A549 (cell line): Measurements from ENCODE around the gene QRFPR. TPM values are rescaled to one million over a fixed set of nuclear protein-coding genes. Genes with fewer than 3 reads are reported as not detected.

Experiments
- ATAC-seq, 2 experiments: fragments of 200-7000 bp in 1 of 2; fragments of >200 bp in 1 of 2; cut with Nextera tagmentation in 1 of 2; cut with Tn5 transposase in 1 of 2; 3 replicates each; pipeline versions ENCODE4 v1.8.0 to v1.9.1; 2018 to 2020; ENCODE audit warnings: mild to moderate bottlenecking in 1 of 2, moderate library complexity in 1 of 2
- CTCF ChIA-PET: fragments of 300-600 bp; sonication (Branson Sonifier 250); formaldehyde crosslinking; extraction: SDS; loops from one replicate; lab custom pipeline; 2021; ENCODE audit warnings: antibody characterized with exemption, inconsistent platforms; lab: Yijun Ruan, JAX
- POLR2A ChIA-PET: fragments of 350-600 bp; formaldehyde crosslinking; extraction: SDS; loops from one replicate; lab custom pipeline; 2021; ENCODE audit warnings: antibody characterized with exemption, inconsistent platforms; lab: Yijun Ruan, JAX
- DNase-seq, 2 experiments: peaks; one replicate each; pipeline versions ENCODE4 v3.0.0 to v3.0.0-alpha.2; 2011 to 2016; ENCODE audit warnings: low read depth in 1 of 2, low spot score in 1 of 2
- FAIRE-seq: peaks from 2 replicates; lab custom pipeline; 2011; peaks lifted over from hg19 to GRCh38; lab: Jason Lieb, UNC
- H3K27ac ChIP-seq, 2 experiments: fragments of >200 bp; sonication (Bioruptor Twin); formaldehyde crosslinking; 3 replicates each; pipeline ENCODE4 v1.5.1; 2016 to 2017
- H3K4me1 ChIP-seq: fragments of >200 bp; sonication (Bioruptor Twin); formaldehyde crosslinking; 3 replicates; pipeline ENCODE4 v1.6.1; 2016
- H3K4me2 ChIP-seq: fragments of >200 bp; sonication (Bioruptor Twin); formaldehyde crosslinking; 3 replicates; pipeline ENCODE4 v1.6.1; 2016
- H3K4me3 ChIP-seq: fragments of >200 bp; sonication (Bioruptor Twin); formaldehyde crosslinking; 3 replicates; pipeline ENCODE4 v1.5.1; 2016
- H3K9me3 ChIP-seq: fragments of >200 bp; sonication (Bioruptor Twin); formaldehyde crosslinking; 3 replicates; pipeline ENCODE4 v1.6.1; 2016
- ATOH8 ChIP-seq: fragments of 250-450 bp; sonication (Bioruptor Pico); IDR thresholded peaks from 2 replicates; pipeline ENCODE4 v1.5.0; 2020; ENCODE audit warnings: low read depth, mild to moderate bottlenecking, moderate library complexity
- BHLHE40 ChIP-seq: IDR thresholded peaks from 2 replicates; pipeline ENCODE4 v1.6.1; 2012; ENCODE audit warnings: low read depth, low read length, inconsistent platforms
- CBX8 ChIP-seq: fragments of 200-600 bp; sonication (generic); IDR thresholded peaks from 2 replicates; pipeline ENCODE4 v1.6.1; 2016
- CTCF ChIP-seq: fragments of >200 bp; sonication (Bioruptor Twin); formaldehyde crosslinking; IDR thresholded peaks from 3 replicates; pipeline ENCODE4 v1.5.1; 2016
- EHMT2 ChIP-seq: fragments of 200-600 bp; sonication (generic); IDR thresholded peaks from 2 replicates; pipeline ENCODE4 v1.6.1; 2016; ENCODE audit warnings: antibody characterized with exemption, low read depth, mild to moderate bottlenecking, moderate library complexity
- EP300 ChIP-seq, 2 experiments: fragments of >200 bp; sonication (Bioruptor Twin); formaldehyde crosslinking; IDR thresholded peaks; 2 replicates in 1 of 2; 3 replicates in 1 of 2; pipeline ENCODE4 v1.6.1; 2016 to 2017
- ESRRA ChIP-seq: fragments of 150-350 bp; IDR thresholded peaks from 2 replicates; pipeline ENCODE4 v1.6.1; 2014; ENCODE audit warnings: mild to moderate bottlenecking, low read length, borderline replicate concordance
- FOXS1 ChIP-seq: fragments of 250-450 bp; sonication (Bioruptor Pico); IDR thresholded peaks from 2 replicates; pipeline ENCODE4 v1.5.0; 2020; ENCODE audit warnings: mild to moderate bottlenecking, moderate library complexity
- GATA3 ChIP-seq: IDR thresholded peaks from 2 replicates; pipeline ENCODE4 v1.6.1; 2012; ENCODE audit warnings: borderline replicate concordance
- HEYL ChIP-seq: fragments of 250-450 bp; sonication (Bioruptor Pico); IDR thresholded peaks from 2 replicates; pipeline ENCODE4 v1.8.0; 2021; ENCODE audit warnings: mild to moderate bottlenecking, moderate library complexity
- HMGXB4 ChIP-seq: fragments of 250-450 bp; sonication (Bioruptor Pico); IDR thresholded peaks from 2 replicates; pipeline ENCODE4 v1.5.0; 2021; ENCODE audit warnings: mild to moderate bottlenecking, moderate library complexity, borderline replicate concordance
- HOXB5 ChIP-seq: fragments of 250-450 bp; sonication (Bioruptor Pico); IDR thresholded peaks from 2 replicates; pipeline ENCODE4 v1.5.0; 2020; ENCODE audit warnings: mild to moderate bottlenecking, moderate library complexity
- KDM1A ChIP-seq: fragments of 200-600 bp; sonication (generic); IDR thresholded peaks from 2 replicates; pipeline ENCODE4 v1.6.1; 2016; ENCODE audit warnings: low read depth, mild to moderate bottlenecking
- NFE2L2 ChIP-seq: fragments of 150-350 bp; conservative IDR thresholded peaks from 2 replicates; pipeline ENCODE4 v1.6.1; 2014; ENCODE audit warnings: low read length
- NPAS2 ChIP-seq: fragments of 250-450 bp; sonication (Bioruptor Pico); IDR thresholded peaks from 2 replicates; pipeline ENCODE4 v1.8.0; 2022; ENCODE audit warnings: mild to moderate bottlenecking, moderate library complexity, borderline replicate concordance
- POLR2AphosphoS2 ChIP-seq: conservative IDR thresholded peaks from 2 replicates; pipeline ENCODE4 v1.6.1; 2012; ENCODE audit warnings: low read length, improper control_type of control experiment, inconsistent platforms
- SMC3 ChIP-seq: fragments of >200 bp; sonication (Bioruptor Twin); formaldehyde crosslinking; IDR thresholded peaks from 3 replicates; pipeline ENCODE4 v1.6.1; 2018; ENCODE audit warnings: inconsistent platforms
- TP53 ChIP-seq: fragments of 250-450 bp; sonication (Bioruptor Pico); IDR thresholded peaks from 2 replicates; pipeline ENCODE4 v1.5.0; 2021; ENCODE audit warnings: mild to moderate bottlenecking, moderate library complexity
- ZFP36 ChIP-seq: fragments of 450-650 bp; IDR thresholded peaks from 2 replicates; pipeline ENCODE4 v1.6.1; 2014; ENCODE audit warnings: borderline replicate concordance; ENCODE audit not compliant: partially characterized antibody
- ZNF302 ChIP-seq: fragments of 250-450 bp; sonication (Bioruptor Pico); IDR thresholded peaks from 2 replicates; pipeline ENCODE4 v1.9.0; 2021; ENCODE audit warnings: inconsistent platforms, mild to moderate bottlenecking, moderate library complexity
- WGBS: methylation state at CpG from one replicate; pipeline ENCODE4 v1.1.6; 2017; ENCODE audit errors: missing lambda C conversion rate; 5-methylcytosine and 5-hydroxymethylcytosine counted together
- polyA plus RNA-seq, 4 experiments: library from polyadenylated mRNA; depleted of rRNA in 3 of 4; stranded (reverse); fragments of >200 nt; fragmentation: RNase III in 1 of 4; extraction: RNeasy Plus Mini Kit Qiagen cat#74134 plus additional on column Dnase treatment in 1 of 4; gene quantifications; 2 replicates in 3 of 4; 3 replicates in 1 of 4; pipeline ENCODE4 v1.2.3, GENCODE V29; 2011 to 2017

Gene QRFPR
- polyA plus RNA-seq, 2 of the 4 experiments (the other 2 are of a cell fraction) = not detected

- FAIRE-seq = no peak
- Histone ChIP-seq H3K4me3 (no peak overlapping the region), H3K9me3 (no peaks in the 10 kb centered on the region), H3K4me1 (no peaks in the 10 kb centered on the region)
- POLR2A ChIA-PET = no interaction called here
- 35% methylated on average over 2 of the region's 2 CpGs for WGBS
- no peak for DNase-seq
- TF ChIP-seq CBX8 (no peak), NFE2L2 (no peak), POLR2AphosphoS2 (no peak), CTCF (no peak), HOXB5 (CRISPR knock-in tag) (no peak), ATOH8 (CRISPR knock-in tag) (no peak), SMC3 (no peak), ZFP36 (no peak), HEYL (CRISPR knock-in tag) (no peak), BHLHE40 (no peak), FOXS1 (CRISPR knock-in tag) (no peak), NPAS2 (CRISPR knock-in tag) (no peak)
- TF ChIP-seq, all 56 proteins: peak for 0
- Histone ChIP-seq H3K27ac (no peak overlapping the region), H3K4me2 (no peak overlapping the region)
- CTCF ChIA-PET = no interaction called here
- no peak for ATAC-seq
Observed at GRCh38 chr4:121336706-121337105, 44.1 kb downstream of the QRFPR start.

- H3K9me3 ChIP-seq = no peaks in the 10 kb centered on the region
- no peak overlapping the region for H3K4me2 ChIP-seq
- DNase-seq (no peak), ATAC-seq (no peak), FAIRE-seq (no peak)
- CTCF ChIA-PET = no interaction called here
- TF ChIP-seq HMGXB4 (no peak), TP53 (CRISPR knock-in tag) (no peak)
- H3K4me3 ChIP-seq = no peak overlapping the region
- no peaks in the 10 kb centered on the region for H3K4me1 ChIP-seq
- no peak overlapping the region for H3K27ac ChIP-seq
- 43% methylated on average over 4 of the region's 4 CpGs for WGBS
- POLR2A ChIA-PET = no interaction called here
Observed at GRCh38 chr4:121330180-121330665, 50.6 kb downstream of the QRFPR start.

GRCh38 chr4:121326597-121326996, 54.2 kb downstream of the QRFPR start:
- 0% methylated on average over 1 of the region's 1 CpG for WGBS
- Histone ChIP-seq H3K27ac (no peak overlapping the region), H3K4me1 (no peaks in the 10 kb centered on the region), H3K4me2 (no peak overlapping the region), H3K4me3 (no peak overlapping the region), H3K9me3 (no peaks in the 10 kb centered on the region)
- no peak for ATAC-seq
- no peak for FAIRE-seq
- ChIA-PET CTCF (no interaction called here), POLR2A (no interaction called here)
- no peak for DNase-seq
- no peak for TF ChIP-seq HOXB5 (CRISPR knock-in tag)
- TF ChIP-seq GATA3 = no peak
- no peak for TF ChIP-seq NFE2L2
- TF ChIP-seq ESRRA = no peak
- TF ChIP-seq ZNF302 (CRISPR knock-in tag) = no peak
- no peak for TF ChIP-seq KDM1A
- no peak for TF ChIP-seq ZFP36
- no peak for TF ChIP-seq EP300 (IDR thresholded peaks at IDR 0.05)
- TF ChIP-seq EHMT2 = no peak
